ENCODE measurements around the gene KRT15.

The KRT15 gene

GRCh38 chr17:41505007-41505808 is 13.5 kb downstream of the KRT15 start, which contains the start of gene KRT13:
KRT13 (minus strand) TSS chr17:41505612; CDS start chr17:41505550, 62 bp downstream.
- H3K27ac ChIP-seq, result peak within 1 kb of the TSS; percentile 62
- POLR2A ChIA-PET (ENCODE audit: low non-redundant PET), result no interaction called here
- TF ChIP-seq CTCF (conservative IDR thresholded peaks at IDR 0.05; ENCODE audit: low read depth), result no peak
- no peak for DNase-seq (ENCODE audit: low spot score)
- CTCF ChIA-PET, result interaction anchor here (0.9 to 1.1 kb wide), 2 partner anchors 14 to 44 kb away, joined by 3 read pairs; partner anchors contain the start of gene KRT15

GRCh38 chr17:41504246-41504977 is 14.3 kb downstream of the KRT15 start:
- no peak for TF ChIP-seq CTCF (conservative IDR thresholded peaks at IDR 0.05; ENCODE audit: low read depth)
- H3K27ac ChIP-seq, result peak overlapping the region; percentile 62
- ChIA-PET POLR2A (ENCODE audit: low non-redundant PET) (interaction anchor here (0.6 kb wide), 1 partner anchor 445 kb away, joined by 5 read pairs; no protein-coding TSS in a partner anchor), CTCF (no interaction called here)
- no peak for DNase-seq (ENCODE audit: low spot score)

GRCh38 chr17:41503202-41503601 is 15.5 kb downstream of the KRT15 start:
- no peak for DNase-seq (ENCODE audit: low spot score)
- POLR2A ChIA-PET (ENCODE audit: low non-redundant PET), result no interaction called here
- CTCF ChIA-PET, result no interaction called here
- no peak overlapping the region for H3K27ac ChIP-seq
- no peak for TF ChIP-seq CTCF (conservative IDR thresholded peaks at IDR 0.05; ENCODE audit: low read depth)

GRCh38 chr17:41500131-41500911 is 18.4 kb downstream of the KRT15 start:
- CTCF ChIA-PET, result interaction anchor here (0.6 to 0.8 kb wide), 3 partner anchors 34 to 176 kb away, joined by 3 read pairs; no protein-coding TSS in a partner anchor
- no peak for TF ChIP-seq CTCF (conservative IDR thresholded peaks at IDR 0.05; ENCODE audit: low read depth)
- POLR2A ChIA-PET (ENCODE audit: low non-redundant PET), result no interaction called here
- DNase-seq (ENCODE audit: low spot score), result peak; percentile 80
- H3K27ac ChIP-seq, result peak overlapping the region; percentile 80

- no peak for TF ChIP-seq CTCF (conservative IDR thresholded peaks at IDR 0.05; ENCODE audit: low read depth)
- POLR2A ChIA-PET (ENCODE audit: low non-redundant PET), result no interaction called here
- no peak for DNase-seq (ENCODE audit: low spot score)
- peak overlapping the region; percentile 80 for H3K27ac ChIP-seq
- CTCF ChIA-PET, result interaction anchor here (0.8 kb wide), 1 partner anchor 49 kb away, joined by 3 read pairs; no protein-coding TSS in a partner anchor
Observed at GRCh38 chr17:41499714-41500113, 19.0 kb downstream of the KRT15 start.

GRCh38 chr17:41498276-41498675 is 20.4 kb downstream of the KRT15 start:
- TF ChIP-seq CTCF (conservative IDR thresholded peaks at IDR 0.05; ENCODE audit: low read depth), result no peak
- ChIA-PET CTCF (interaction anchor here (1.0 kb wide), 1 partner anchor 10 kb away, joined by 3 read pairs; no protein-coding TSS in a partner anchor), POLR2A (ENCODE audit: low non-redundant PET) (no interaction called here)
- no peak for DNase-seq (ENCODE audit: low spot score)
- H3K27ac ChIP-seq, result peak overlapping the region; percentile 80

Measured in RWPE1 (cell line).